Kidney tubule cell (primary cell): Measurements from ENCODE around the gene DLG1.
A peak's percentile ranks its signal among the peaks of the same experiment; 100 is the strongest.

Experiments used
- DNase-seq: peaks from one replicate; pipeline ENCODE4 v3.0.0-alpha.2; 2018; ENCODE audit warnings: low spot score

The DLG1 gene

DNA sequence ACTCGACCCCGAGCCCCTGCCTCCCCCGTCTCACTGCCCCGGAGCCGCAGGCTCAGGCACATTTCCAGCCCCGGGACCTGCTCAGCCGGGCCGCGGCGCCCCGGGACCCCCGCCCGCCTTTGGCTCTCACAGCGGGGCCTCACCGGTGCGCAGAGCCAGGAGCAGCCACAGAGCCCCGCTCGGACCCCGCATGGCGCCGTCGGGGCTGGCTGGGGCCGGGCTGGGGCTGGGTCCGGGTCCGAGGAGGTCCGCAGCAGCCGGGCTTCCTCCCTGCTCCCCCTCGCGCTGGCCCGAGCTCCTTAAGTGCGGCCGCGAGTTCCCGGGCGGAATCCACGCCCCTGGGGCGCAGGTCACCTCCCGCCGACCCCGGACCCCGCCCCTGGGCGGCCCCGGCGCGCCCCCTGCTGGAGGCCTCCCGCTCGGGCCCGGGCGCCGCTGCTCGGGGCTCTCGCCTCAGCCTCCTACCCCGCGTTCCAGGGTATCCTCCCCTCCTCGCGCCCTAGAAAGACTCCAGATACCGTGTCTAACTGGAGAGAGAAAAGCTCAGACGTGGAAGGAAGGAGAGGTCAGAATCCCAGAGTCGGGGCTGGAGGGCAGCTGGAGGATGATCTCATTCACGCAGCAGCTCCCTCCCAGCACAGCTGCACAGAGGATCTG lies 268.8 kb downstream of the DLG1 start, which contains the start of gene MELTF:
Gene MELTF, minus strand, starts transcription at position 307 of the 657 bp plus-strand sequence. Its CDS starts 115 bp downstream, at position 192.
- DNase-seq: peak; percentile 77

DNA sequence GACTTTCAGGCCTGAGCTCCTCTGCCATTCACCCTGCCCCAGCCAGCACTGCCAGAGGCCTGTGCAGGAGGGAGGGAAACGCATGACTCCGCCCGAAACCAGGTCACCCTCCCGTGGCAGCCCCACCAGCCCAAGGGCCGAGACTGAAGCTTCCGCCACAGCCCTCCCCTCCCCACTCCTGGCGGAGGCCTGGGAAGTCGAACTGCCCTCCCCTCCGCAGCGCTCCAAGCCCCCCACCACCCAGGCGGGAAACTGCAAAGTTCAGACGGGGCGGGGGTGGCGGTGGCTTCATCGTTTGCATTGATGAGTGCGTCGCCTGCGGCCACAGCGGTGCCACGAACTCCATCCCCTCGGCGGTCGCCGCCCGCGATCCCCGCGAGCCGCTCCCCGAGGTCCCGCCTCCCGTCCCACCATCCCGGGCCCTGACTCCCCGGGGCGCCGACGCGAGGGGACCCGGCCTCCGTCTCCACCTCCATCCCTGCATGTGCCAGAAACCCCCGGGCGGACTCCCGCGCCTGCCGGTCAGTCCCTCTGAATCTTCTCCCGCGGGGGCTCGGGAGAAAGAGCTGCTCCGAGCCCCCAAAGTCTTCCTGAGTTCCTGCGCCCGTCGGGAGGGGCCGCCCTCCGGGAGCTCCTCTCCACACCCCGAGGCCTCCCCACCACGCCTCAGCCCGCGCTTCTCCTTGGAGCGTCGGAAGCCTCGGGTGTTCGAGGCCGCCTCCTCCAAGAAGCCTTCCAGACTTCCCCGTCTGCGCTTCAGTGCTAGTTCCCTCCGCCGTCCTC lies 269.5 kb downstream of the DLG1 start:
- peak; percentile 46 for DNase-seq

DNA sequence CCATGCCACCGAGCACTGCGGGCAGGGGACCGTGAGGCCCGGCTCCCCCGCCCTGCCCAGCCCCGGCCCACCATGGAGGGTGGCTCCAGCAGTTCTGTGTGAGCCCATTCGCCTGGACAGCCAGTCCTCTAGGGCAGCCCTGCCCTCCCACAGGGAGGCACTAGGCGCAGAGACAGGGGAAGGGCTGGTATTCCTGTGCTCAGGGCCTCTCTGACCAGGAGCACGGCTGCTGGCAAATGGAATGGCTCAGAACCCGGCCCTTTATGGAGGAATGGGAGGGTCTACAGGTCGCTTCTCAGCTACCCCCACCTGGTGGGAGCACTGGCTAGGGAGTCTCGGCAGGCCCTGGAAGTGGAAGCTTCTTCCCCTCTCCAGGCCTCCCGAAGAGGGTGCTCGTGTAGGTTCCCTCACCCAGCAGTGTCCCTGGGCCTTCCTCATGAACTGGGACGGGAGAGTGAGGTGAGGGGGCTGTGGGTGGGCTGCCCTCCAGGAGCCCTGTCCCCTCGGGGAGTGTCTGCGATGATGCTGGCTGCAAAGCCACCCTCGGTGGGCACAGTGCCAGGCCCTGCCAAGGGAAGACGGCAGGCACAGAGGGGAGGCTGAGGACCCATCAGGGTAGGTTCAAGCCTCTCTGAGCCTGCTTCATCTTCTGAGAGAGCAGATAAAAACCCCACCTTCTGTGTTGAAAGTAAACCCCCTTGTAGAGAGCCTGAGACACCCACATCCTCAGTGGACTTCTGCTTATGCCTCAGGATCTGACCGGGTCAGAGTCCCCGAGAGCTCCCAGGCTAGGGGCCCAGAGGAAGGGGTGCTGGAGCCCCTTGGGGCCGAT lies 270.3 kb downstream of the DLG1 start:
- no peak for DNase-seq

DNA sequence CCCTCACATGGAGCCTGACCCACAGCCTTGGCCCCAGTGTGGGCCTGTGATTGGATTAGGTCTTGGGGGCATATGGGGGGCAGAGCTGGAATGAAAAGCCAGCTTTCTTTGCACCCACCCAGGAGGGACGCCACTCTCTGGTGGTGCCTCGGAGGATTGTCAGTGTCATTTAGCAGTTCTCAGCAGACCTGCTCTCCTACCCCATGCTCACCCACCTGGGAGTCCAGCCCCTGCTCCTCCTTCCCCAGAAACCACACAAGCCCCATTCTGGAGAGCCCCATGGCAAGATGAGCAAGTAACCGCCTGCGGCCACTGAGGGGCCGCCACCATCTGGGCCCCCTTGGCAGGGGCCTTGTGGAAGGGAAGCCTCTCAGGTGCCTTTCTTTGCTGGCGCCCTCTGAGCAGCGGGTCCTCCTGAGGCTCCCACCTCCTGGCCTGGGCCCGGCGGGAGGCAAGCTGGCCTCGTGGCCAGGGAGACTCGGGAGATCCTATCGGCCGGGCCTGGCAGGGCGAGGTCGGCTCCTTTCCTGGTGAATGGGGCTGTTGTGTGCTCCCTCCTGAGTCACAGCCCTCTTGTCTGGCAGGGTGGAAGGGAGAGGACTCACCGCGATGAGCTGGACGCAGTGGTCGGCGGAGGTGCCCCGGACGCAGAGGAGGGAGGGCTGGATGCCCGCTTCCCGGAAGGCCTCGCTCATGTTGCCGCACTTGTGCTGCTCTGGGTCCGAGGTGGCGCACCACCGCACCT lies 271.1 kb downstream of the DLG1 start:
- DNase-seq: peak; percentile 33

DNA sequence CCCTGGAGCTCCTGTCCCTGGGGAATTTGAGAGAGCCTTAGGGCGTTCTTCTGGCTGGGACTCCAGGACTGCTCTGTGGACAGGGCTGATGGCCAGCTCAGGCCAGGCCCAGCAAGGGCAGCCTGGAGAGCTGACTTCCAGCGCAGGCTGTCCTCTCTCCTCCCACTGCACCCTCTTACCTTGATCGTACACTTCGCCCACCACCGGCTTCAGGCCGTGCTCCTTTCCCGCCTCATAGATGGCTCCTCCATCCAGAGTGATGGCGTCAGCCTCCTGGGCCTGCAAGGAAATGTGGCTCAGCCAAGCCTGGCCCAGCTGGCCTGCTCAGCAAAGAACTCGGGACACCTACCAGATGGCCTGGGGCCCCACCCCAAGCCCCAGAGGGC lies 271.9 kb downstream of the DLG1 start:
- DNase-seq: no peak

DNA sequence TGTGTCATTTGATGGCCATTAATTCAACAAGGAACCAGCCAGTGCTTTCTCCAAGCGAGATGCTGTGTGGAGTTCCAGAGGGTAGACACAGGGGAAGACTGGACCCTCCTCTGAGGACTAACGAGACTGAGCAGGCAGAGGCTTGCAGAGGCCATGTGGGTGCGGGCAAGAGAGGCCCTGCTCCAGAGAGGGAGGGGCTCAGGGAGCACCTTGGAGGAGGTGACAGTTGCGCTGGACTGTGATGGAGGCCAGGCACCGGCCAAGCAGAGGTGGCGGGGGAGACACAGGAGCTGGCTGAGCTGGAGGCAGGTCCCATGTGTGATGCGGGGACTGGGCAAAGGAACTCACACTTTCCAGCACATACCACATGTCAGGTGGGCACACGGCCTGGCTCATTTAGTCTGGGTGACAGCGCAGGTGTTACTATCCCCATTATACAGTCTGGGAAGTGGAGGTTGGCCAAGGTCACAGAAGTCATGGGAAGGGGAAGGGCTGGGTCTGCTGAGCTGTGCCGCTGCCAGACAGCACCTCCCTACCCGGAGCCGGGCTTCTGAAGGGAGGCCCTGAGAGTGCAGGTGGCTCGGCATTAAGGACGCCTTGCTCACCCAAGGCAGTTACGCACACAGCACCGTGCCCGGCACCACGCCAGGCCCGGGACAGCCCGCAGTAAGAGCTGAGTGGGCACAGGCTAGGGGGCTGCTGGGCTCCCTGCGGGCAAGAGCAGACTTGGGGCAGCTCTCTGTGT lies 272.5 kb downstream of the DLG1 start:
- DNase-seq: no peak

DNA sequence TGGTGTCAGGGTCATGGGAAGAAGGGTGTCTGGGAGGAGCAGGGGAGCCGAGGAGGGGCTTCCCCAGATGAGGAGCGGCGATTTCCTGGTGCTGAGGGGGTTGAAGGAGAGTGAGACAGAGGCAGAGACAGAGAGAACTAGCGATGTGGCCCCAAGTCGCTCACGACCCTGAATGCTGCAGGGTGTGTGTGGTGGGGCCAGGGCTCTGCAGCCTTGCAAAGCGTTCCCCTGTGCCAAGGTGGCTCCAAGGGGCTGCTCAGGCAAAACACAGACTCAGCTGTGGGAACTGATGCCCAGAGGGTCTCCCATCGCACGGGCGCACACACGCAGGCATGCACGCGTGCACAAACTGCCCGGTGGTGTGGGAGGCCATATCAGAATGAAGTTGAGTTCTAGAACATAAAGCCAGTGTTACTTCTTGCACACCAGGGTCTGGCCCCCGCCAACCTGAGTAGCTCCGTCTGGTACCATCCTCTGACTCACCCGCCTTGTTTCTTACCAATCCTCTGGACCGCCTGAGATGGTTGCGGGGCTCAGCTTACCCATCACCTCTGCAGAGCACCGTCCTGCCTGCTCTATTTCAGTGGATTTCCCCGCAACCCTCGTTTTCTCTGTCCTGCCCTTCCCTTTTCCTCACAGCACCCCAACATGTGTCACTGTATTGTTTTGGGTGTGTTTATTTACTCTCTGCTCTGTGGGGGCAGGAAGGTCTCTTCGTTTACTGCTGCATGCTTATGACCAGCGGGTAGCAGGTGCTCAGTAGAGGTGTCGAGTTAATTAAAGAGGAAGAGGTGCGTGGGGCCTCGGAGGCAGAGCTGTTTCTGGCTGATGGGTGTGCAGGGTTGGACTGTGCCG lies 273.3 kb downstream of the DLG1 start:
- no peak for DNase-seq

DNA sequence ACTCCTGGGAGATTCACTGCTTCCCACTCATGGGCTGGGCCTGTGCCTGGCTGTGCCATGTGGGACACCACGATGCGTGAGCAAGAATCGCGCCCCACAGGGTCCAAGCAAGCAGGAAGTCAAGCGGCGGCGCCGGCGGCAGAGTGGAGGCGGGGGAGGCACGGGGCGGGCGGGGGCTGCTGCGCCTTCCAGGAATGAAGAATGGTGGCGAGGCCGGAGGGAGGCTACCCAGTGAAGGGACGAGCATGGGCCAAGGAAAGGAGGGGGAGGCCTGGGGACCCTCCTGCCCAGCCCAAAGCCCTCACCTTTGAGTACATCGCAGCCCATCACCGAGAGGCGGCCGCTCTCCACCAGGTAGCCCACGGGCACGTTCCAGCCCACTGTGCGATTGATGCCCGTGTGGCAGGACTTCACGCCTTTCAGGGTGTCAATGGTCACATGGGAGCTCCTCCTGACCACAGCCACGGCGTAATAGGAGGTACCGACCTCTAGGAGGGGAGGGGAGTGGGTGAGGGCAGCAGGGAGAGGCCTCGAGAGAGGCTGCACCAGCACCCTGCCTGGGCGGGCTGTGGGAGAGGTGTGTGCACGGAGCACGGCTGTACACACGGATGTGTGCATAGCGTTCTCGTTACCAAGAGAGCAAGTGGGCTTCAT lies 274.3 kb downstream of the DLG1 start:
- no peak for DNase-seq

DNA sequence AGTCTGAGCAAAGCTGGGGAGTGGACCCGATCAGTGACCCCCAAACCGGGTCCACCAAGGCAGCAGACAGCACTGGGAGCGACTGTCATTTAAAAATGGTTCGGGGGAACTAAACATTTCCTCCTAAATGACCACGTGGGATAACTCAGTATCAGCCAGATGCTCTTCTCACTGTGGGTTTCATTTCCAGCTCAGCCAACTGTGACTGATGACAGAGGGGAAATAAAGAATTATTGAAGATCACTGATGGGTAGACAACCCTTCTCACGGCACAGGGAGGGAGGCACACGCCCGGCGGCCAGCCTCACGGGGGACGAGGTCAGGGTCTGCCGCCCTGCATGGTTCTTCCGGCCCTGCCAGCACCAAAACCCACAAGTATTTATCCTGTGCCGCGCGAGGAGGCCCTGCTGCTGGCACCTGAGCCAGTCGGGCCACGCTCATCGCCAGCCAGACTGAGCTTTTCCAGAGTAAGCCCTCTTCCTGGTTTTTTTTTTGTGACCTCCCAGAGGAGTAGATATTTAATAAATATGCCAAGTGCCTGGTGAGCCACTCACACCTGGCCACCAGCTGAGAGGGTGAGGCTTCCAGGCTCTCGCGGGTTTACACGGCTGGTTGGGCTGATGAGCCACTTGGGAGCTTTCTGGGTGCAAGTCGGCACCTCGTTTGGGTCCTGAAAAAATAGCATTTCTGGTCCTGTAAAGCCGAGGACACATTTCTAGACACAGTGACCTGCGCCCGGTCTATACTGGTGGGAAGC lies 275.0 kb downstream of the DLG1 start:
- DNase-seq: peak; percentile 92

DNA sequence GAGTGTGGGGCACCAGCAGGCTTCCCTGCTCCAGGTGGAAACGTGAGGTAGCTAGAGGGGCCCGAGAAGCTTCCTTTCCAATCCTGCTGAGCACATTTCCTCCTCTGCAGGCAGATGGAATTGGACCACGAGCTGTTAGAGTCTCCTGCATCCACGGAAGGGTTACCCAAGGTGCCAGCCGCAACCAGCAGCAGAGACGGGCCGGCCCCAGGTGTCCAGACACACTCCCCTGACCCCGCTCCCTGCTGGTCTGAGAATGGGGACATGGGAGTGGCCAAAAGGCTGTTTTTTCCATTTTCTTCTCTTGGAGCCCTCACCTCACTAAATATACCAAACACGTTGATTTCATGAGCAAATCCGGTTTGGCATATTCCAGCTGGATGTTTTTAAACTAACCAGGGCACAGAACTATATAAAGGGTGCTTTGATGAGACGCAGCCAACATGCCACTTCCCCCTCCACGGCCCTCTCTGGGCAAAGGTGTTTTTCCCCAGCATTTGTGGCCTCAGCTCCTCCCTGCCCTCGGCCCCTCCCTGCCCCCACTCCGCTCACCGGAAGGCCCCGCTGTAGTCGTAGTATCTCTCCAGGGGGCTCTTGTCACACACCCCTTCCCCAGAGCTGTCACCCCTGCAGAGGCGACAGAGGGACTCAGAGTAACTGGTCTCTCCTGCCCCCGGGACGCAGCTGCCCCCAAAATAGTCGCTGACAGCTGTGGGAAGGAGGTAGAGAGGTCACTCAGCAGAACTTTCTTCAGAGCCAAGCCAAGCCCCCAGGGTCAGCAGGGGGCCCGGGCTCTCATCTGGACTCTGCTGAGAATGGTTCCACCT lies 275.8 kb downstream of the DLG1 start:
- no peak for DNase-seq

DNA sequence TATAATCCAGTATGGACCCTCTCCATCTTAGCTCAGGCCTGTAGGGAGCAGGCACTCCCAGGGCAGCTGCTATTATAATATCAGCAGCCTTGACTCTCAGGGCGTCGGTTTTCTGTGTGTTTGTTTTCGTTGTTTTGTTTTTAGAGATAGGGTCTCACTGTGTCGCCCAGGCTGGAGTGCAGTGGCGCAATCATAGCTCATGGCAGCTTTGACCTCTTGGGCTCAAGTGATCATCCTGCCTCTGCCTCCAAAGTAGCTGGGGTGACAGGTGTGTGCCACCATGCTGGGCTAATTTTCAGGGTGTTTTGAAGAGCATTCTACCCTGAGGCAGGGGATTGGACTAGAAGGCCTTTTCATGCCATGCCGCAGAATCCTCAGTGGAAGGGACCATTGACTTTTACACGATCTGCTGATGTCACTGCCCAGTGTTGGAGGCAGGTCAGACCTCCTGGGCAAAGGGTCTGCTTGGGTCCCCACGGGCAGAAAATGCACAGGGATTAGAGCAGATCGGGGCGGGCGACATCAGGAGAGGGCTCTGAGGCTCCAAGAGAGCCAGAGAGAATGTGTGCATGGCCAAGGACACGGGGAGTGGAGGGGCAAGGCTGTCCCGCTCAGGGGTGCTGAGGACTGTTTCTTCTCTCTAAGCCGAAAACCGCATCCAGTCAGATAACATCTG lies 276.5 kb downstream of the DLG1 start:
- no peak for DNase-seq

DNA sequence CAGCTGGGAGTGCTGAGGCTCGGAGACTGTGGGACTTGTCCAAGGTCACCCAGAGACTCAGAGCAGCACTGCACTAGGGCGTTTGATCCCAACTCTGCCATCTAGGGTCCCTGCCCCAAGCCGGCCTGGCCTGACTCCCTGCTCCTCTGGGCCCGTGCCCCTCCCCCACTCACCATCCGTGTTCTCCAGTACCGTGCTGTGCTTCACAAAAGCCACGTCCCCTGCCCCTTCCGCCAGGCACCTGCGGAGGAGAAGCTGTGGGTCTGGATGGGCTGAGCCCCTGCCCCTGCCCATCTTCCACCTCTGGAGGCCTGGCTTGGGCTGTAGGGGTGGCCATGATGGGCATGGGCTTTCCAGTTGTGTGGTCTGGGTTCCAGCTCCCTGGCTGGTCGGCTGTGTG lies 277.2 kb downstream of the DLG1 start:
- no peak for DNase-seq

DNA sequence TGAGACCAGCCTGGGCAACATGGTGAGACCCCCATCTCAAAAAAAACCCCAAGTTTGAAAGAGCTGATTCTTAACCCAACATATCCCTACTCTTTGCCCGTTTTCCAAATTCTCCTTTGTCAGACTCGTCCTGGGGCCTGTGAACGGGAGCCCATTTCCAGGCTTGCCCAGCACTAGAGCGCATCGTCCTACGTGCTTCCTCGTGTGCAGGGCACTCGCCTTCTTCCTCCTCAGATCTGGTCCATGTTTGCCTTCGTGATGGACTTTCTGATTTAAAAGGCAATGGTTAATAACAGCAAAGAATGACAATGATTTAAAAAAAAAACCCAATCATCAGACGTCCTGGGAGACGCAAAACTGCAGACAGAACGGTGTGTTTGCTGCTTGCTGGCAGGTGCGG lies 278.9 kb downstream of the DLG1 start:
- no peak for DNase-seq

DNA sequence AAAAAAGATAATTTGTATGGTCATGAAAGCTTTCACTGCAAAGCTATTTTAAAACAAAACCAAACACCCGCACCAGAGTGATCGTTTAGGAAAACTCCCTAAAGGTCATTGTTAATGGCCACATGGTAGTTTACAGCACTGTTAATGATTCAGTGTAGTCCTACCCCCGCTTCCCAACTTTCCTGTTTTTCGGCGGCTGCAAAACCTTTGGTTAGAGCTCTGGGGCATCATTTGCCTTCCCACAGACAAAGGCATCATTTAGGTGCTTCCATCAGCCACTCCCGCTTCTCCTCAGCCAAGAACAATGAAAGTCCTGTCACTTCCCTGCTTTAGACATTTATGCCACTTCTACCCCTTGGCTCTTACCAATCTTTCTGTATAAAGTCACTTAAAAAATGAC lies 279.4 kb downstream of the DLG1 start:
- DNase-seq: no peak

DNA sequence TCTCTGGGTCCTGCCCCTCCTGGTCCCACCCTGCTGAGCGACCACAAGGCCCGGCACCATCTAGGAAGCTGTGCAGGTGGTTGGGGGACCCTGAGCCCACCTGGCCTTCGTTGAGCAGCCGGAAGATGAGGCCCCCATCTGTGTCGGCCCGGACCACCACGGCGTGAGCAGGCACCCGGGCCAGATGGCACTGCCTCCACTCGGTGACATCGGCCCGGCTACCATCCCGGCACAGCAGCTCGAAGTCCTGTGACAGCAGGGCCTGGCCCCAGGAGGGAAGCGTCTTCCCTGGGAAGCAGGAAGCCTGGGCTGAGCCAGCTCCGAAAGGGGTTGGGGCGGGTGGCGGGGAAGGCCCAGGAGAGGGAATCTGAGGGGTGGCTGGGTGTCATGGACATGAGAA lies 281.4 kb downstream of the DLG1 start:
- no peak for DNase-seq

DNA sequence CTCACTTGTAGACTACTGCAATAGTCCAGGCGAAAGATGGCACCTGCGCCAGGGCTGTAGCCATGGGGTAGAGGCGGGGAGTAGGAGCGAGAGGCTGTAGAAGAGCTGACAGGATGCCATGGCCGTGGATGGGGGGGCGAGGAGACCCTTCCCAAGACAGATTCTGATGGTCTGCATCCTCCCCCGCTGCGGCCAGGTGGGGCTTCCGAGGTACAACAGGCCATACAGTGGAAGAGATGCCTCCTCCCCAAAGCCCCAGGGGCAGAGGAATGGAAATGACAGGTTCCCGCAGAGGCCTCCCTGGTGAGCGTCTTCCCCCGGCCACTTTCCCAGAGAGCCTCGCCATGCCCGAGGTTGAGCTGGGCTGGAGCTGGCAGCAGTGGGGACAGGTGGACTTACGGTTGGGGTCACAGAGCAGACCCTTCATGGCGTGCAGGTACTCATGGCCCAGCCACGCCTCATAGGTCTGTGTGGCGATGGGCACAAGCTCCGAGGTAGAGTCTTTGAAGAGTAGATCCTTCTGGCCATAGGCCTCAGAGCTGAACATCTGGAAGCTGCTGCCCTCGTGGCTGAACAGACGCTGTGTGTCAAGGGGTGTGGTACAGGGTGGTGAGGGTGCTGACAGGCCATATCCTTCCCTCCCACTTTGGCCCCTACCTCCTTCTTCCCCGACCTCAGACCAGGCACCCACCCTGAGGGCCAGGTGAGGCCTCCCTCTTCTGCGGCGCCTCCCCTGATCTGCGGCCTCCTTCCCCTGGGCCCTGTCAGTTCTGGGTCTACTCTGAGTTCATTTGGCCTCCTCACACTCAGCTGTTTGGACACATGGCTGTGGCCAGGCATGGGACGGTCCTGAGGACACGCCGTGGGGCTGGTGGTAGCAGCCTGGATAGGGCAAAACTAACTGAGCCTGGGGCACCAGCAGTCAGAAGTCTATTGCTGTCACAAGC lies 282.3 kb downstream of the DLG1 start:
- no peak for DNase-seq
